Hepatocyte (in vitro differentiated cells): ENCODE data around the gene ZNF469.

Experiments used
- EZH2 ChIP-seq: fragments of 200-600 bp; sonication (generic); IDR thresholded peaks from 2 replicates; pipeline ENCODE4 v1.6.1; 2016; ENCODE audit warnings: antibody characterized with exemption, mild to moderate bottlenecking, borderline replicate concordance
- TF ChIP-seq, protein P1 (sequence below): fragments of 200-600 bp; sonication (generic); IDR thresholded peaks from 2 replicates; pipeline ENCODE4 v1.5.1; 2016; ENCODE audit warnings: antibody characterized with exemption, mild to moderate bottlenecking; ENCODE audit not compliant: poor library complexity

DNA sequence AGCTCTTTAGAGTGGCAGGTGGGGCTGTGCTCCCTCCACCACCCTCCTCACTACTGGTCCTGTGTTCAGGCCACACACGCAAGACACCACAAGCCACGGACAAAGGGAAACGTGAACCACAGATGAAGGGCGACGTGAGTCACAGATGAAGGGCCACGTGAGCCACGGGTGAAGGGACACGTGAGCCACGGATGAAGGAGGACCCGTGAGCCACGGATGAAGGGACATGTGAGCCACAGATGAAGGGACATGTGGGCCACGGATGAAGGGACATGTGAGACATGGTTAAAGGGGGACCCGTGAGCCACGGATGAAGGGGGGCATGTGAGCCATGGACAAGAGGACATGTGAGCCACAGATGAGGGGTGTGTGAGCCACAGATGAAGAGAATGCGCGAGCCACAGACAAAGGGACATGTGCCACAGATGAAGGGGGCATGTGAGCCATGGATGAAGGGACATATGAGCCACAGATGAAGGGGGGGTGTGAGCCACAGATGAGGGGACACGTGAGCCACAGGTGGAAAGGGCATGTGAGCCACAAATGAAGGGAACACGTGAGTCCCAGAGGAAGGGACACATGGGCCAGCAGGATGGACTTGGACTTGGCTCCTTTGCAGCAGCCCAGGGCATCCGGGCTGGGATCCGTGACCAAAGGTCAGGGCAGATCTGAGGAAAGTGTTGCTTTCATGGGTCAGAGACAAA is 15.6 kb downstream of the ZNF469 start:
- TF ChIP-seq, protein P1, sequence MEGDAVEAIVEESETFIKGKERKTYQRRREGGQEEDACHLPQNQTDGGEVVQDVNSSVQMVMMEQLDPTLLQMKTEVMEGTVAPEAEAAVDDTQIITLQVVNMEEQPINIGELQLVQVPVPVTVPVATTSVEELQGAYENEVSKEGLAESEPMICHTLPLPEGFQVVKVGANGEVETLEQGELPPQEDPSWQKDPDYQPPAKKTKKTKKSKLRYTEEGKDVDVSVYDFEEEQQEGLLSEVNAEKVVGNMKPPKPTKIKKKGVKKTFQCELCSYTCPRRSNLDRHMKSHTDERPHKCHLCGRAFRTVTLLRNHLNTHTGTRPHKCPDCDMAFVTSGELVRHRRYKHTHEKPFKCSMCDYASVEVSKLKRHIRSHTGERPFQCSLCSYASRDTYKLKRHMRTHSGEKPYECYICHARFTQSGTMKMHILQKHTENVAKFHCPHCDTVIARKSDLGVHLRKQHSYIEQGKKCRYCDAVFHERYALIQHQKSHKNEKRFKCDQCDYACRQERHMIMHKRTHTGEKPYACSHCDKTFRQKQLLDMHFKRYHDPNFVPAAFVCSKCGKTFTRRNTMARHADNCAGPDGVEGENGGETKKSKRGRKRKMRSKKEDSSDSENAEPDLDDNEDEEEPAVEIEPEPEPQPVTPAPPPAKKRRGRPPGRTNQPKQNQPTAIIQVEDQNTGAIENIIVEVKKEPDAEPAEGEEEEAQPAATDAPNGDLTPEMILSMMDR, result no peak
- no peak for TF ChIP-seq EZH2
